HepG2 (cell line): ENCODE measurements around the gene ZBTB9. TPM values are rescaled to one million over a fixed set of nuclear protein-coding genes. Genes with fewer than 3 reads are reported as not detected.

Source experiments
- ATAC-seq: fragments of 200-7000 bp; cut with Tn5 transposase; 3 replicates; pipeline ENCODE4 v1.9.1; 2020; ENCODE audit warnings: mild to moderate bottlenecking, moderate library complexity
- BruUV-seq: library from RNA; stranded (reverse); fragments of 400-500 nt; replicated peaks from 2 replicates; lab custom pipeline; 2021; lab: Mats Ljungman, UMichigan
- CTCF ChIA-PET: fragments of 300-600 bp; formaldehyde crosslinking; extraction: SDS; loops from one replicate; lab custom pipeline; 2021; ENCODE audit warnings: low total read pairs, inconsistent platforms, low intra/inter-chr PET ratio; lab: Yijun Ruan, JAX
- POLR2A ChIA-PET: fragments of 350-600 bp; sonication (Branson Sonifier 250); formaldehyde crosslinking; loops from one replicate; lab custom pipeline; 2020; ENCODE audit warnings: antibody characterized with exemption, inconsistent platforms; lab: Yijun Ruan, JAX
- DNase-seq: peaks from one replicate; pipeline ENCODE4 v3.0.0-alpha.2; 2015; ENCODE audit warnings: low spot score
- FAIRE-seq: peaks from 3 replicates; lab custom pipeline; 2011; peaks lifted over from hg19 to GRCh38; lab: Jason Lieb, UNC
- H2AFZ ChIP-seq: one replicate; pipeline ENCODE4 v1.6.1; 2011; ENCODE audit warnings: low read length, inconsistent platforms
- H3K27ac ChIP-seq: fragments of 300-600 bp; 3 replicates; pipeline ENCODE4 v1.8.0; 2011; ENCODE audit warnings: mixed run types, mild to moderate bottlenecking, mixed read lengths, low read length, inconsistent platforms; ENCODE audit not compliant: insufficient read depth; ENCODE audit errors: extremely low read length
- H3K27me3 ChIP-seq, 2 experiments: fragments of 200-600 bp in 1 of 2; 2 replicates in 1 of 2; 3 replicates in 1 of 2; pipeline versions ENCODE4 v1.6.0 to v1.8.0; 2011; ENCODE audit warnings: low read length in 2 of 2, mild to moderate bottlenecking in 2 of 2, moderate library complexity in 2 of 2, inconsistent platforms in 1 of 2; ENCODE audit not compliant: insufficient read depth in 2 of 2, control insufficient read depth in 1 of 2
- H3K36me3 ChIP-seq, 2 experiments: fragments of 200-600 bp in 1 of 2; replicated peaks in 1 of 2; 2 replicates in 1 of 2; 3 replicates in 1 of 2; pipeline versions ENCODE4 v1.5.1 to v1.8.0; 2011; ENCODE audit warnings: low read length in 2 of 2, inconsistent platforms in 1 of 2; ENCODE audit not compliant: insufficient read depth in 2 of 2, control insufficient read depth in 1 of 2
- H3K4me1 ChIP-seq: 2 replicates; pipeline ENCODE4 v1.5.1; 2012; ENCODE audit warnings: low read length, inconsistent platforms; ENCODE audit not compliant: insufficient read depth
- H3K4me2 ChIP-seq: 2 replicates; pipeline ENCODE4 v1.6.0; 2011; ENCODE audit warnings: low read depth, low read length, inconsistent platforms
- H3K4me3 ChIP-seq, 3 experiments: fragments of 200-600 bp in 1 of 3; sonication (generic), shearing (Covaris generic) in 1 of 3; replicated peaks in 1 of 3; 2 replicates each; pipeline ENCODE4 v1.5.1; 2011 to 2016; ENCODE audit warnings: low read length in 3 of 3, inconsistent platforms in 2 of 3, low read depth in 2 of 3, mild to moderate bottlenecking in 2 of 3, control low read depth in 1 of 3, mixed read lengths in 1 of 3; ENCODE audit not compliant: insufficient read depth in 1 of 3
- H3K79me2 ChIP-seq: one replicate; pipeline ENCODE4 v1.6.1; 2011; ENCODE audit warnings: low read length, inconsistent platforms; ENCODE audit not compliant: insufficient read depth
- H3K9ac ChIP-seq: 2 replicates; pipeline ENCODE4 v1.6.0; 2011; ENCODE audit warnings: mild to moderate bottlenecking, low read depth, low read length, inconsistent platforms; ENCODE audit not compliant: insufficient read depth
- H3K9me3 ChIP-seq: 2 replicates; pipeline ENCODE4 v1.5.1; 2012; ENCODE audit warnings: mild to moderate bottlenecking, low read length
- H4K20me1 ChIP-seq: 2 replicates; pipeline ENCODE4 v1.6.0; 2011; ENCODE audit warnings: inconsistent platforms, mild to moderate bottlenecking, low read length, moderate library complexity; ENCODE audit not compliant: insufficient read depth
- ADNP ChIP-seq: sonication (generic); formaldehyde crosslinking; IDR thresholded peaks from 2 replicates; pipeline ENCODE4 v1.4.0; 2020; ENCODE audit warnings: missing genetic modification reagents
- MAF1 ChIP-seq: sonication (generic); formaldehyde crosslinking; IDR thresholded peaks from 2 replicates; pipeline ENCODE4 v1.5.0; 2020; ENCODE audit warnings: missing genetic modification reagents, borderline replicate concordance
- NFIC ChIP-seq: IDR thresholded peaks from 2 replicates; pipeline ENCODE4 v1.6.1; 2012; ENCODE audit warnings: mild to moderate bottlenecking, low read length, inconsistent platforms
- NR2F1 ChIP-seq, 2 experiments: fragments of 450-650 bp in 1 of 2; formaldehyde crosslinking in 1 of 2; IDR thresholded peaks; 2 replicates each; pipeline versions ENCODE4 v1.5.0 to v1.6.1; 2016 to 2020; ENCODE audit warnings: mild to moderate bottlenecking in 1 of 2, missing compliant biosample characterization in 1 of 2, missing genetic modification reagents in 1 of 2, moderate library complexity in 1 of 2
- REL ChIP-seq: sonication (generic); formaldehyde crosslinking; conservative IDR thresholded peaks from 2 replicates; pipeline ENCODE4 v1.8.0; 2022; ENCODE audit warnings: mild to moderate bottlenecking, missing genetic modification reagents, moderate library complexity
- SPEN ChIP-seq: sonication (generic); formaldehyde crosslinking; IDR thresholded peaks from 2 replicates; pipeline ENCODE4 v1.5.1; 2020; ENCODE audit warnings: low read depth, mild to moderate bottlenecking, missing genetic modification reagents
- ZNF337 ChIP-seq: sonication (generic); formaldehyde crosslinking; IDR thresholded peaks from 2 replicates; pipeline ENCODE4 v1.5.1; 2020; ENCODE audit warnings: missing genetic modification reagents, low read depth, mild to moderate bottlenecking, borderline replicate concordance
- ZNF446 ChIP-seq: sonication (generic); formaldehyde crosslinking; IDR thresholded peaks from 2 replicates; pipeline ENCODE4 v1.5.0; 2020; ENCODE audit warnings: mild to moderate bottlenecking, missing genetic modification reagents
- ZNF572 ChIP-seq: sonication (generic); formaldehyde crosslinking; IDR thresholded peaks from 2 replicates; pipeline ENCODE4 v1.5.1; 2020; ENCODE audit warnings: mild to moderate bottlenecking, missing genetic modification reagents
- ZNF713 ChIP-seq: sonication (generic); formaldehyde crosslinking; IDR thresholded peaks from 2 replicates; pipeline ENCODE4 v1.4.0; 2020; ENCODE audit warnings: mild to moderate bottlenecking, missing genetic modification reagents
- ZNF776 ChIP-seq: sonication (generic); formaldehyde crosslinking; IDR thresholded peaks from 2 replicates; pipeline ENCODE4 v1.4.0; 2020; ENCODE audit warnings: mild to moderate bottlenecking, missing genetic modification reagents
- WGBS: methylation state at CpG from one replicate; pipeline ENCODE4 v1.1.6; 2017; ENCODE audit warnings: low lambda C conversion rate; 5-methylcytosine and 5-hydroxymethylcytosine counted together
- in situ Hi-C: cut with HindIII; loops from 2 replicates; pipeline ENCODE4 v1.10.0; 2017; ENCODE audit warnings: low pct_unique_long_range_greater_than_20kb; ENCODE audit not compliant: extremely low pct_ligation_motif_present
- intact Hi-C: fragments of 100-400 bp; cut with micrococcal nuclease; formaldehyde crosslinking; loops from one replicate; pipeline ENCODE4 v1.10.0; 2022; ENCODE audit not compliant: unreplicated experiment
- polyA plus RNA-seq, 8 experiments: library from polyadenylated mRNA; depleted of rRNA in 3 of 8; stranded (reverse) in 7 of 8; unstranded in 1 of 8; fragments of >200 nt; fragmentation: Illumina TruSeq in 4 of 8; extraction: Trizol in 4 of 8; gene quantifications; 2 replicates each; pipeline versions ENCODE4 v1.2.1 to v1.2.3, GENCODE V29; 2011 to 2016; ENCODE audit warnings: low read depth in 4 of 8, missing spikeins in 1 of 8, mixed read lengths in 1 of 8; ENCODE audit not compliant: insufficient read depth in 1 of 8
- total RNA-seq, 5 experiments: library from RNA; depleted of rRNA; stranded (reverse); fragments of >200 nt; fragmentation: Illumina TruSeq; extraction: Trizol; gene quantifications; 2 replicates each; pipeline ENCODE4 v1.2.3, GENCODE V29; 2016; ENCODE audit warnings: low read depth in 1 of 5
- TF ChIP-seq, protein P1 (sequence below): sonication (generic); formaldehyde crosslinking; conservative IDR thresholded peaks from 2 replicates; pipeline ENCODE4 v1.8.1; 2023; ENCODE audit warnings: missing genetic modification reagents
- TF ChIP-seq, protein P2 (sequence below): sonication (generic); formaldehyde crosslinking; IDR thresholded peaks from 2 replicates; pipeline ENCODE4; 2020; ENCODE audit warnings: missing genetic modification reagents, mild to moderate bottlenecking, borderline replicate concordance

ZBTB9 gene
- total and polyA plus RNA-seq, 2 of the 13 experiments (the other 11 are each of a cell fraction or from before 2014, with no cell fraction given): 5.3 to 9.2 TPM

DNA sequence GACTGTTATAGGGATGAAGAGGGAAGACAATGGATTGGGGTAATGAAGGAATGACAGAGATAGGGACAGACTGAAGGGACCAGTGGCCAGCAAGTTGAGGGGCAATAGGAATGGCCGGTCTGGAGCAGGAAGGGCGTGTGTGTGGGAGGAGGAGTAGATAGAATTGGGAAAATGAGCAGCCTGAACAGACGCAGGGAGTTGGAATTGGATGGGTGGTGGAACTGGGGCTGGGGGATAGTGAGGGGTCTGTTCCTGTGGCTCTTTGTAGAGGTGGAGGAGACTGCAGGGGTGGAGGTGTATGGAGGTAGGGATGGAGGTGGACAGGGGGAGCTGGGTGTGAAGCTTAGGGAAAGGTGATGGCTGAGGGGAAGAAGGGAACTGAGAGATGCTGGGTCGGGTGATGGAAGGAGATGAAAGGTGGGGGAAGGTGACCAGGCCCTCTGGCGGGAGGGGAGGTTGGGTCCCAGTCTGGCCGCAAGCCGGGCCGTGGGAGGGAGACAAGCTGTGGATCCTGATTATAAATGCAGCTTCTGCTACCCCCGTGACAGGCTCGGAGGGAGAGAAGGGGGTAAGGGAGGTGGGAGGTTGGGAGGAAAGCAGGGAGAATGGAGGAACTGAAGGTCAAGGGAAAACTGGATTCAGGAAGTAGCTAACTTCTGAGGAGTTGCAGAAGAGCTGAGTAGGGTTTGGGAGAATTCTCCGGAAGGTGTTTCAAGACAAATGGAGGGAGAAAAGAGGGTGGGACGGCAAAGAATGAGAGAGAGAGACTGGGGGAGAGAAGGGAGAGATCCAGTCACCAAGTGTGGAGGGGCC lies 29.3 kb upstream of the ZBTB9 start:
- no peak for ATAC-seq
- Histone ChIP-seq H3K4me3 (peak overlapping the region; percentile 68 to 74 (median 74)), H3K27me3 (peaks cover 2 to 35% of the 10 kb centered on the region in 2 experiments; a peak in 3 of 5 replicates), H4K20me1 (no peaks in the 10 kb centered on the region), H3K36me3 (no peaks in the 10 kb centered on the region), H2AFZ (peak overlapping the region; percentile 56), H3K9ac (peak overlapping the region; percentile 70), H3K9me3 (no peaks in the 10 kb centered on the region), H3K4me2 (peak overlapping the region; percentile 98), H3K4me1 (peaks cover 43% of the 10 kb centered on the region), H3K79me2 (no peaks in the 10 kb centered on the region), H3K27ac (peak overlapping the region; percentile 46)
- 16% methylated on average over 12 of the region's 12 CpGs for WGBS
- no peak for DNase-seq
- BruUV-seq: no TSS peak
- ChIA-PET CTCF (interaction anchor here (1.1 to 3.1 kb wide), 2 partner anchors 34 to 145 kb away, joined by 7 to 19 read pairs; partner anchors contain the start of gene KIFC1), POLR2A (interaction anchor here (0.6 to 1.8 kb wide), 8 partner anchors 14 to 1193 kb away, joined by 3 to 13 read pairs (median 5); partner anchors contain the start of genes BAK1, PFDN6, PHF1 and ZBTB22)
- in situ Hi-C loops (loop anchor here (25.0 kb wide), 1 partner anchor 138 kb away; the partner anchor contains the start of genes B3GALT4, PFDN6, RGL2 and WDR46), intact Hi-C loops (no loop called here)
- FAIRE-seq: no peak
- TF ChIP-seq SPEN (CRISPR knock-in tag): peak; percentile 30; the same call in 1 of the 2 replicates
- TF ChIP-seq, protein P1, sequence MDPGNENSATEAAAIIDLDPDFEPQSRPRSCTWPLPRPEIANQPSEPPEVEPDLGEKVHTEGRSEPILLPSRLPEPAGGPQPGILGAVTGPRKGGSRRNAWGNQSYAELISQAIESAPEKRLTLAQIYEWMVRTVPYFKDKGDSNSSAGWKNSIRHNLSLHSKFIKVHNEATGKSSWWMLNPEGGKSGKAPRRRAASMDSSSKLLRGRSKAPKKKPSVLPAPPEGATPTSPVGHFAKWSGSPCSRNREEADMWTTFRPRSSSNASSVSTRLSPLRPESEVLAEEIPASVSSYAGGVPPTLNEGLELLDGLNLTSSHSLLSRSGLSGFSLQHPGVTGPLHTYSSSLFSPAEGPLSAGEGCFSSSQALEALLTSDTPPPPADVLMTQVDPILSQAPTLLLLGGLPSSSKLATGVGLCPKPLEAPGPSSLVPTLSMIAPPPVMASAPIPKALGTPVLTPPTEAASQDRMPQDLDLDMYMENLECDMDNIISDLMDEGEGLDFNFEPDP (CRISPR knock-in tag): 0 out of 2 replicates have a peak, but pooled peaks have one; percentile 70
- TF ChIP-seq ZNF776 (CRISPR knock-in tag): 0 out of 2 replicates have a peak, but pooled peaks have one; percentile 4
- no peak for TF ChIP-seq ADNP
- TF ChIP-seq ZNF572 (CRISPR knock-in tag): 0 out of 2 replicates have a peak, but pooled peaks have one; percentile 63
- TF ChIP-seq MAF1 (CRISPR knock-in tag): no peak
- TF ChIP-seq ZNF446: 0 out of 2 replicates have a peak, but pooled peaks have one; percentile 19
- no peak for TF ChIP-seq NR2F1 (CRISPR knock-in tag; IDR thresholded peaks at IDR 0.05)
- TF ChIP-seq, protein P2, sequence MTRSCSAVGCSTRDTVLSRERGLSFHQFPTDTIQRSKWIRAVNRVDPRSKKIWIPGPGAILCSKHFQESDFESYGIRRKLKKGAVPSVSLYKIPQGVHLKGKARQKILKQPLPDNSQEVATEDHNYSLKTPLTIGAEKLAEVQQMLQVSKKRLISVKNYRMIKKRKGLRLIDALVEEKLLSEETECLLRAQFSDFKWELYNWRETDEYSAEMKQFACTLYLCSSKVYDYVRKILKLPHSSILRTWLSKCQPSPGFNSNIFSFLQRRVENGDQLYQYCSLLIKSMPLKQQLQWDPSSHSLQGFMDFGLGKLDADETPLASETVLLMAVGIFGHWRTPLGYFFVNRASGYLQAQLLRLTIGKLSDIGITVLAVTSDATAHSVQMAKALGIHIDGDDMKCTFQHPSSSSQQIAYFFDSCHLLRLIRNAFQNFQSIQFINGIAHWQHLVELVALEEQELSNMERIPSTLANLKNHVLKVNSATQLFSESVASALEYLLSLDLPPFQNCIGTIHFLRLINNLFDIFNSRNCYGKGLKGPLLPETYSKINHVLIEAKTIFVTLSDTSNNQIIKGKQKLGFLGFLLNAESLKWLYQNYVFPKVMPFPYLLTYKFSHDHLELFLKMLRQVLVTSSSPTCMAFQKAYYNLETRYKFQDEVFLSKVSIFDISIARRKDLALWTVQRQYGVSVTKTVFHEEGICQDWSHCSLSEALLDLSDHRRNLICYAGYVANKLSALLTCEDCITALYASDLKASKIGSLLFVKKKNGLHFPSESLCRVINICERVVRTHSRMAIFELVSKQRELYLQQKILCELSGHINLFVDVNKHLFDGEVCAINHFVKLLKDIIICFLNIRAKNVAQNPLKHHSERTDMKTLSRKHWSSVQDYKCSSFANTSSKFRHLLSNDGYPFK (CRISPR knock-in tag): peak; percentile 45; the same call in 1 of the 2 replicates
- 0 out of 2 replicates have a peak, but pooled peaks have one; percentile 51 for TF ChIP-seq REL (CRISPR knock-in tag)
- no peak for TF ChIP-seq ZNF337 (CRISPR knock-in tag)
- TF ChIP-seq NFIC: no peak
- 0 out of 2 replicates have a peak, but pooled peaks have one; percentile 76 for TF ChIP-seq ZNF713 (CRISPR knock-in tag)
